GM21360 (cell line): ENCODE measurements around the gene SSBP4.
A peak's percentile ranks its signal among the peaks of the same experiment; 100 is the strongest.
"Not testable (repeated sequence)": the region's sequence is repeated elsewhere in the genome, so short reads cannot be mapped to it uniquely, and the experiment has no call there.

ENCODE experiments used
- ATAC-seq: cut with Tn5 transposase; IDR thresholded peaks from one replicate; pipeline ENCODE4 v1.9.1; 2021; ENCODE audit warnings: mild to moderate bottlenecking, moderate library complexity; ENCODE audit not compliant: unreplicated experiment

The SSBP4 gene

GRCh38 chr19:18392926-18393325 lies 26.3 kb upstream of the SSBP4 start:
- no peak for ATAC-seq

GRCh38 chr19:18393836-18394235 lies 25.4 kb upstream of the SSBP4 start:
- ATAC-seq = no peak

GRCh38 chr19:18396471-18397241 lies 22.5 kb upstream of the SSBP4 start:
- no peak for ATAC-seq

- peak; percentile 67 for ATAC-seq
Measured at GRCh38 chr19:18397242-18398202, 21.7 kb upstream of the SSBP4 start, which contains the start of gene LRRC25. LRRC25 (minus strand) TSS chr19:18397622; CDS start chr19:18396963, 659 bp downstream.

- ATAC-seq = no peak
Measured at GRCh38 chr19:18399008-18399407, 20.2 kb upstream of the SSBP4 start.

- no peak for ATAC-seq
Measured at GRCh38 chr19:18401580-18402112, 17.6 kb upstream of the SSBP4 start.

GRCh38 chr19:18402455-18403248 lies 16.5 kb upstream of the SSBP4 start:
- not testable (repeated sequence) for ATAC-seq

GRCh38 chr19:18405754-18406153 lies 13.4 kb upstream of the SSBP4 start:
- ATAC-seq = not testable (repeated sequence)

GRCh38 chr19:18406749-18407148 lies 12.4 kb upstream of the SSBP4 start:
- ATAC-seq = no peak

GRCh38 chr19:18408053-18408476 lies 11.1 kb upstream of the SSBP4 start:
- ATAC-seq = no peak

- no peak for ATAC-seq
Measured at GRCh38 chr19:18412610-18413239, 6.5 kb upstream of the SSBP4 start.

GRCh38 chr19:18414504-18415177 lies 4.6 kb upstream of the SSBP4 start:
- ATAC-seq = no peak

- ATAC-seq = no peak
Measured at GRCh38 chr19:18415178-18415867, 3.9 kb upstream of the SSBP4 start.

- ATAC-seq = no peak
Measured at GRCh38 chr19:18416778-18417249, 2.4 kb upstream of the SSBP4 start.

- no peak for ATAC-seq
Measured at GRCh38 chr19:18417250-18418028, 1.8 kb upstream of the SSBP4 start.

GRCh38 chr19:18418029-18418482 lies 1.1 kb upstream of the SSBP4 start:
- no peak for ATAC-seq

- no peak for ATAC-seq
Measured at GRCh38 chr19:18418483-18419194, 559 bp upstream of the SSBP4 start.
